A673 (cell line): ENCODE results near the gene USP32. TPM values are rescaled to one million over a fixed set of nuclear protein-coding genes. Genes with fewer than 3 reads are reported as not detected.

ENCODE experiments used
- BruUV-seq: library from RNA; stranded (reverse); fragments of 400-500 nt; replicated peaks from 2 replicates; lab custom pipeline; 2021; lab: Mats Ljungman, UMichigan
- CTCF ChIA-PET: fragments of 300-600 bp; sonication (Branson Sonifier 250); formaldehyde crosslinking; loops from one replicate; lab custom pipeline; 2022; ENCODE audit warnings: antibody characterized with exemption; lab: Charles Lee
- POLR2A ChIA-PET: fragments of 300-600 bp; sonication (Branson Sonifier 250); formaldehyde crosslinking; loops from one replicate; lab custom pipeline; 2022; ENCODE audit warnings: antibody characterized with exemption; ENCODE audit not compliant: low non-redundant PET; lab: Charles Lee
- DNase-seq: peaks from one replicate; pipeline ENCODE4 v3.0.0-alpha.2; 2015; ENCODE audit warnings: low spot score
- H3K27ac ChIP-seq: fragments of 200-600 bp; sonication (generic); 2 replicates; pipeline ENCODE4 v1.5.1; 2016; ENCODE audit warnings: mixed run types, low read depth, mild to moderate bottlenecking, mixed read lengths, antibody characterized with exemption, low read length; ENCODE audit not compliant: poor library complexity, severe bottlenecking
- H3K27me3 ChIP-seq: fragments of 200-600 bp; sonication (generic); replicated peaks from 2 replicates; pipeline ENCODE4 v1.6.1; 2017; ENCODE audit warnings: mixed run types, low read depth, mild to moderate bottlenecking, mixed read lengths, antibody characterized with exemption, low read length; ENCODE audit not compliant: insufficient read depth, poor library complexity
- H3K36me3 ChIP-seq: fragments of 200-600 bp; sonication (generic); 2 replicates; pipeline ENCODE4 v1.6.1; 2016; ENCODE audit warnings: mixed run types, mild to moderate bottlenecking, mixed read lengths, antibody characterized with exemption, low read length; ENCODE audit not compliant: insufficient read depth, poor library complexity, severe bottlenecking
- H3K4me1 ChIP-seq: fragments of 200-600 bp; sonication (generic); 2 replicates; pipeline ENCODE4 v1.6.1; 2017; ENCODE audit warnings: mixed run types, mild to moderate bottlenecking, mixed read lengths, antibody characterized with exemption, low read length; ENCODE audit not compliant: insufficient read depth, poor library complexity, severe bottlenecking
- H3K4me3 ChIP-seq: fragments of 200-600 bp; sonication (generic); 2 replicates; pipeline ENCODE4 v1.5.1; 2016; ENCODE audit warnings: low read depth, mixed run types, mild to moderate bottlenecking, mixed read lengths, low read length; ENCODE audit not compliant: poor library complexity, severe bottlenecking
- H3K9me3 ChIP-seq: fragments of 200-600 bp; sonication (generic); 2 replicates; pipeline ENCODE4 v1.6.1; 2016; ENCODE audit warnings: mixed run types, low read depth, mild to moderate bottlenecking, mixed read lengths, antibody characterized with exemption, low read length; ENCODE audit not compliant: poor library complexity, severe bottlenecking
- EZH2 ChIP-seq: fragments of 200-600 bp; sonication (generic); IDR thresholded peaks from 2 replicates; pipeline ENCODE4 v1.6.1; 2017; ENCODE audit warnings: borderline replicate concordance, low read depth, mild to moderate bottlenecking, mixed read lengths, antibody characterized with exemption, low read length; ENCODE audit not compliant: poor library complexity, severe bottlenecking
- intact Hi-C: fragments of 100-400 bp; cut with micrococcal nuclease; formaldehyde crosslinking; loops from one replicate; pipeline ENCODE4 v1.10.0; 2022; ENCODE audit not compliant: unreplicated experiment
- total RNA-seq: library from RNA; stranded (reverse); gene quantifications from 2 replicates; pipeline ENCODE4 v1.2.3, GENCODE V29; 2021
- TF ChIP-seq, protein P1 (sequence below): fragments of 300-800, 200-600 bp; sonication (generic); conservative IDR thresholded peaks from 2 replicates; pipeline ENCODE4 v1.5.1; 2017; ENCODE audit warnings: low read depth, mild to moderate bottlenecking, antibody characterized with exemption, low read length, moderate library complexity, mixed read lengths

USP32 gene
- total RNA-seq, 1 experiment from 2014 or later, result 54.8 TPM

DNA sequence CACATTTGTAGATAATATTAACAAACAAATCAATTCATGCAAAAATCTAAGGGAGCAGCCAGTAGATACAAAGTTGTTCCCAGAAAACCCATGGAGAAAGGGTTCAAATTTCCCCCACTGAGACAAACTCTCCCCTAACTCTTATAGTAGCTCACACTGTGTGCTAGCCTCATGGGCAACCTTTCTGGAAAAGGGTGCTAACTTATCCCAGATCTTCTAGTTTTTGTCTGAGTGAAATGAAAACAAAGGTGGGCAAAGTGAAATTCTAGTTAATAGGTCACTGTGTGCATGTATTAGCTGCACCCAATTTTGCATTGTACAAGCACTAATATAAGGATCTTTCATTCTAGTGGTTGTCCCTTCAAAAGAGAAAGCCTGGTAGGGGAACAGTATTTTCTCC, 9.9 kb upstream of the USP32 start:
- H3K9me3 ChIP-seq, result no peaks in the 10 kb centered on the region
- ChIA-PET POLR2A (no interaction called here), CTCF (no interaction called here)
- H3K27me3 ChIP-seq, result no peaks in the 10 kb centered on the region
- no peak overlapping the region for H3K4me3 ChIP-seq
- no TSS peak for BruUV-seq
- DNase-seq, result no peak
- H3K27ac ChIP-seq, result no peak overlapping the region
- TF ChIP-seq, protein P1, sequence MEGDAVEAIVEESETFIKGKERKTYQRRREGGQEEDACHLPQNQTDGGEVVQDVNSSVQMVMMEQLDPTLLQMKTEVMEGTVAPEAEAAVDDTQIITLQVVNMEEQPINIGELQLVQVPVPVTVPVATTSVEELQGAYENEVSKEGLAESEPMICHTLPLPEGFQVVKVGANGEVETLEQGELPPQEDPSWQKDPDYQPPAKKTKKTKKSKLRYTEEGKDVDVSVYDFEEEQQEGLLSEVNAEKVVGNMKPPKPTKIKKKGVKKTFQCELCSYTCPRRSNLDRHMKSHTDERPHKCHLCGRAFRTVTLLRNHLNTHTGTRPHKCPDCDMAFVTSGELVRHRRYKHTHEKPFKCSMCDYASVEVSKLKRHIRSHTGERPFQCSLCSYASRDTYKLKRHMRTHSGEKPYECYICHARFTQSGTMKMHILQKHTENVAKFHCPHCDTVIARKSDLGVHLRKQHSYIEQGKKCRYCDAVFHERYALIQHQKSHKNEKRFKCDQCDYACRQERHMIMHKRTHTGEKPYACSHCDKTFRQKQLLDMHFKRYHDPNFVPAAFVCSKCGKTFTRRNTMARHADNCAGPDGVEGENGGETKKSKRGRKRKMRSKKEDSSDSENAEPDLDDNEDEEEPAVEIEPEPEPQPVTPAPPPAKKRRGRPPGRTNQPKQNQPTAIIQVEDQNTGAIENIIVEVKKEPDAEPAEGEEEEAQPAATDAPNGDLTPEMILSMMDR, result no peak
- no peak for TF ChIP-seq EZH2
- H3K4me1 ChIP-seq, result peaks cover 4% of the 10 kb centered on the region
- no peaks in the 10 kb centered on the region for H3K36me3 ChIP-seq
- intact Hi-C loops, result no loop called here

DNA sequence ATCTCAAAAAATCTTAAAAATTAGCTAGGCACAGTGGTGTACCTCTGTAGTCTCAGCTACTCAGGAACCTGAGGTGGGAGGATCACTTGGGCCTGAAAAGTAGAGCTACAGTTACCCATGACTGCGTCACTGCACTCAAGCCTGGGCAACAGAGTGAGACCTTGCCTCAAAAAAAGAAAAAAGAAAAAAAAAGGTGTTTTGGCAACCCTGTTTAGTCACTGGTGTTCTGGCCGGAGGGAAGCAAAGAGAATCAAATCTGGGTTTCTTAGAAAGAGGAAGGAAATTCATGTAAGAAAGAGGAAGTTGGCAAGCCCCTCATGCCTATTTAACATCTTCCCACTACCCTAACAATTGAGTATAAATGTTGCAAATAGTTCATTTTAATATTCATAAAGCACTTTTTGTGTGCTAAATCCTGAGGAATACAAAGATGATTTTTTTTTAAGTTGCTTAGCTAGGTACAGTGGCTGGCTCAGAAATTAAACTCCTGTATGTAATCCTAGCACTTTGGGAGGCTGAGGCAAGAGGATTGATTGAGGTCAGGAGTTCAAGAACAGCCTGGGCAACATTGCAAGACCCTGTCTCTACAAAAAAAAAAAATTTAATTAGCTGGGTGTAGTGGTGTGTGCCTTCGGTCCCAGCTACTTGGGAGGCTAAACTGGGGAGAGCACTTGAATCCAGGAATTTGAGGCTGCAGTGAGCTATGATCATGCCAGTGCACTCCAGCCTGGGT, 6.5 kb upstream of the USP32 start:
- Histone ChIP-seq H3K36me3 (no peaks in the 10 kb centered on the region), H3K9me3 (no peaks in the 10 kb centered on the region), H3K4me1 (peaks cover 15% of the 10 kb centered on the region), H3K4me3 (no peak overlapping the region), H3K27ac (no peak overlapping the region), H3K27me3 (no peaks in the 10 kb centered on the region)
- POLR2A ChIA-PET, result interaction anchor here (0.6 kb wide), 1 partner anchor 1064 kb away, joined by 10 read pairs; no protein-coding TSS in a partner anchor
- TF ChIP-seq EZH2, result no peak
- TF ChIP-seq, protein P1, result no peak
- no peak for DNase-seq
- intact Hi-C loops, result no loop called here
- BruUV-seq, result no TSS peak
- CTCF ChIA-PET, result no interaction called here

DNA sequence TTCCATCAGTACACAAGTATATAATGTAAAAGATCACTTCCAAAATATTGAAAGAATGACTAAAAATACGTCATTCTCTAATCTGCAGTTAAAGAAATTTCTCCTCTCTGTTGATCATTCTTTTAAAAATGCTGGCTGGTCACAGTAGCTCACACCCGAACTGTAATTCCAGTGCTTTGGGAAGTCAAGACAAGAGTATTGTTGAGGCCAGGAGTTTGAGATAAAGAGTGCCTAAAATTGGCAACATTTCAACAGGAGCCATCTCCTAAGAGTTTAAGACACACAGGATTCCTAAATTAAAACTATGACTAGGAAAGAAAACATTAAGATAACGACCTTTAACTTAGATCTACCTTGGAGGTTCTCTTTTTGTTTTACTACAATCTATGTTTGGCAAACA, 4.5 kb upstream of the USP32 start:
- TF ChIP-seq, protein P1, result no peak
- no peak for TF ChIP-seq EZH2
- intact Hi-C loops, result no loop called here
- CTCF ChIA-PET, result no interaction called here
- Histone ChIP-seq H3K9me3 (no peaks in the 10 kb centered on the region), H3K36me3 (no peaks in the 10 kb centered on the region), H3K27me3 (no peaks in the 10 kb centered on the region), H3K4me3 (no peak overlapping the region), H3K27ac (no peak overlapping the region), H3K4me1 (peaks cover 22% of the 10 kb centered on the region)
- no TSS peak for BruUV-seq
- POLR2A ChIA-PET, result no interaction called here
- DNase-seq, result no peak
